HEK293 (cell line): ENCODE data around the gene PDIA4.
A peak's percentile ranks its signal among the peaks of the same experiment; 100 is the strongest.

ENCODE experiments used
- GLIS1 ChIP-seq: fragments of 450-650 bp; formaldehyde crosslinking; IDR thresholded peaks from 2 replicates; pipeline ENCODE4 v1.5.1; 2016; ENCODE audit warnings: missing biosample characterization, missing genetic modification characterization
- HOXD13 ChIP-seq: sonication (generic); formaldehyde crosslinking; IDR thresholded peaks from 2 replicates; pipeline ENCODE4 v1.8.0; 2022; ENCODE audit warnings: missing genetic modification reagents, borderline replicate concordance
- KLF10 ChIP-seq: fragments of 450-650 bp; IDR thresholded peaks from 2 replicates; pipeline ENCODE4 v1.5.1; 2018; ENCODE audit warnings: missing biosample characterization, mild to moderate bottlenecking, missing genetic modification characterization
- OSR2 ChIP-seq: fragments of 450-650 bp; formaldehyde crosslinking; IDR thresholded peaks from 2 replicates; pipeline ENCODE4 v1.5.1; 2016; ENCODE audit warnings: missing biosample characterization, missing genetic modification characterization
- PRDM6 ChIP-seq: fragments of 450-650 bp; formaldehyde crosslinking; IDR thresholded peaks from 2 replicates; pipeline ENCODE4 v1.5.1; 2017; ENCODE audit warnings: missing biosample characterization, missing genetic modification characterization
- TRIM28 ChIP-seq: IDR thresholded peaks from 2 replicates; pipeline ENCODE4 v1.6.1; 2011; ENCODE audit warnings: low read length, control low read depth, borderline replicate concordance
- ZBTB10 ChIP-seq: fragments of 450-650 bp; formaldehyde crosslinking; IDR thresholded peaks from 2 replicates; pipeline ENCODE4 v1.5.1; 2016; ENCODE audit warnings: missing biosample characterization, missing genetic modification characterization
- ZBTB17 ChIP-seq: fragments of 450-650 bp; formaldehyde crosslinking; IDR thresholded peaks from 2 replicates; pipeline ENCODE4 v1.5.1; 2016; ENCODE audit warnings: missing biosample characterization, missing genetic modification characterization
- ZBTB49 ChIP-seq: fragments of 450-650 bp; formaldehyde crosslinking; IDR thresholded peaks from 2 replicates; pipeline ENCODE4 v1.5.1; 2016; ENCODE audit warnings: missing biosample characterization, missing genetic modification characterization, low read depth
- ZFP41 ChIP-seq: fragments of 450-650 bp; formaldehyde crosslinking; IDR thresholded peaks from 2 replicates; pipeline ENCODE4 v1.5.1; 2016; ENCODE audit warnings: missing biosample characterization, missing genetic modification characterization, borderline replicate concordance
- ZNF148 ChIP-seq: fragments of 450-650 bp; formaldehyde crosslinking; IDR thresholded peaks from 2 replicates; pipeline ENCODE4 v1.5.0; 2017; ENCODE audit warnings: missing biosample characterization, missing genetic modification characterization, borderline replicate concordance
- ZNF155 ChIP-seq: fragments of 450-650 bp; formaldehyde crosslinking; IDR thresholded peaks from 2 replicates; pipeline ENCODE4 v1.5.1; 2016; ENCODE audit warnings: missing biosample characterization, missing genetic modification characterization
- ZNF24 ChIP-seq: fragments of 450-650 bp; formaldehyde crosslinking; IDR thresholded peaks from 2 replicates; pipeline ENCODE4 v1.5.1; 2016; ENCODE audit warnings: missing biosample characterization, missing genetic modification characterization
- ZNF404 ChIP-seq: fragments of 450-650 bp; formaldehyde crosslinking; IDR thresholded peaks from 2 replicates; pipeline ENCODE4 v1.5.1; 2017; ENCODE audit warnings: missing biosample characterization, missing genetic modification characterization
- ZNF433 ChIP-seq: fragments of 450-650 bp; formaldehyde crosslinking; IDR thresholded peaks from 2 replicates; pipeline ENCODE4 v1.5.1; 2016; ENCODE audit warnings: missing biosample characterization, missing genetic modification characterization, low read depth
- ZNF48 ChIP-seq: fragments of 450-650 bp; formaldehyde crosslinking; IDR thresholded peaks from 2 replicates; pipeline ENCODE4 v1.5.1; 2016; ENCODE audit warnings: missing biosample characterization, missing genetic modification characterization
- ZNF510 ChIP-seq: fragments of 450-650 bp; formaldehyde crosslinking; IDR thresholded peaks from 2 replicates; pipeline ENCODE4 v1.5.1; 2018; ENCODE audit warnings: mild to moderate bottlenecking, missing genetic modification characterization, missing biosample characterization; ENCODE audit not compliant: insufficient replicate concordance
- ZNF513 ChIP-seq: fragments of 450-650 bp; IDR thresholded peaks from 2 replicates; pipeline ENCODE4 v1.5.1; 2018; ENCODE audit warnings: missing biosample characterization, missing genetic modification characterization
- ZNF560 ChIP-seq: fragments of 450-650 bp; formaldehyde crosslinking; IDR thresholded peaks from 2 replicates; pipeline ENCODE4 v1.5.1; 2017; ENCODE audit warnings: missing biosample characterization, missing genetic modification characterization, borderline replicate concordance
- ZNF580 ChIP-seq: fragments of 450-650 bp; formaldehyde crosslinking; IDR thresholded peaks from 2 replicates; pipeline ENCODE4 v1.5.1; 2016; ENCODE audit warnings: missing biosample characterization, missing genetic modification characterization
- ZNF585B ChIP-seq: fragments of 450-650 bp; formaldehyde crosslinking; IDR thresholded peaks from 2 replicates; pipeline ENCODE4 v1.5.1; 2016; ENCODE audit warnings: missing biosample characterization, missing genetic modification characterization
- ZNF610 ChIP-seq: fragments of 450-650 bp; formaldehyde crosslinking; IDR thresholded peaks from 2 replicates; pipeline ENCODE4 v1.5.1; 2016; ENCODE audit warnings: missing biosample characterization, missing genetic modification characterization, borderline replicate concordance
- ZNF670 ChIP-seq: fragments of 450-650 bp; formaldehyde crosslinking; IDR thresholded peaks from 2 replicates; pipeline ENCODE4 v1.5.1; 2016; ENCODE audit warnings: missing biosample characterization, missing genetic modification characterization, low read depth
- ZNF704 ChIP-seq: fragments of 450-650 bp; formaldehyde crosslinking; IDR thresholded peaks from 2 replicates; pipeline ENCODE4 v1.5.1; 2016; ENCODE audit warnings: missing biosample characterization, missing genetic modification characterization
- ZNF707 ChIP-seq: fragments of 450-650 bp; formaldehyde crosslinking; IDR thresholded peaks from 2 replicates; pipeline ENCODE4 v1.5.1; 2016; ENCODE audit warnings: missing biosample characterization, missing genetic modification characterization
- ZNF768 ChIP-seq: fragments of 450-650 bp; formaldehyde crosslinking; IDR thresholded peaks from 2 replicates; pipeline ENCODE4 v1.5.1; 2018; ENCODE audit warnings: missing biosample characterization, mild to moderate bottlenecking, missing genetic modification characterization
- ZNF785 ChIP-seq: fragments of 450-650 bp; formaldehyde crosslinking; IDR thresholded peaks from 2 replicates; pipeline ENCODE4 v1.5.1; 2016; ENCODE audit warnings: missing biosample characterization, missing genetic modification characterization
- ZNF830 ChIP-seq: fragments of 450-650 bp; IDR thresholded peaks from 2 replicates; pipeline ENCODE4 v1.5.0; 2018; ENCODE audit warnings: missing biosample characterization, missing genetic modification characterization, low read depth, mild to moderate bottlenecking, moderate library complexity

PDIA4 gene

GRCh38 chr7:149028346-149029109 is at the start of gene PDIA4 (continued):
- no peak for TF ChIP-seq ZBTB49 (tag by site-specific recombination)
- no peak for TF ChIP-seq ZNF48 (tag by site-specific recombination)
- TF ChIP-seq ZNF610 (tag by site-specific recombination) = peak; percentile 78
- no peak for TF ChIP-seq ZNF433
- TF ChIP-seq ZNF404 (tag by site-specific recombination) = no peak
- TF ChIP-seq ZNF148 (tag by site-specific recombination) = no peak
- TF ChIP-seq HOXD13 (CRISPR knock-in tag) = no peak
- no peak for TF ChIP-seq ZNF560
- TF ChIP-seq ZFP41 (tag by site-specific recombination) = no peak
- no peak for TF ChIP-seq ZNF785 (tag by site-specific recombination)
- peak; percentile 97 for TF ChIP-seq ZBTB17 (tag by site-specific recombination)
- no peak for TF ChIP-seq ZNF580 (tag by site-specific recombination)
- peak; percentile 58; the same call in 1 of the 2 replicates for TF ChIP-seq ZBTB10 (tag by site-specific recombination)
- peak; percentile 89 for TF ChIP-seq GLIS1
- TF ChIP-seq KLF10 (tag by site-specific recombination) = peak; percentile 81
- TF ChIP-seq ZNF830 (tag by site-specific recombination) = no peak
- no peak for TF ChIP-seq ZNF707 (tag by site-specific recombination)
- no peak for TF ChIP-seq ZNF585B (tag by site-specific recombination)
- TF ChIP-seq ZNF670 (tag by site-specific recombination) = no peak
- TF ChIP-seq ZNF704 = no peak
- TF ChIP-seq OSR2 = no peak; the same call in none of the 2 replicates
- TF ChIP-seq ZNF768 (tag by site-specific recombination) = no peak
- 0 out of 2 replicates have a peak, but pooled peaks have one; percentile 26 for TF ChIP-seq ZNF24
- no peak for TF ChIP-seq ZNF513
- TF ChIP-seq PRDM6 = no peak
- no peak for TF ChIP-seq ZNF155
- TF ChIP-seq ZNF510 (tag by site-specific recombination) = no peak
- TF ChIP-seq TRIM28 = no peak
